ENCODE data around the gene SGMS1.
"Not testable (repeated sequence)": the region's sequence is repeated elsewhere in the genome, so short reads cannot be mapped to it uniquely, and the experiment has no call there.

GRCh38 chr10:50667353-50667752 lies 43.6 kb upstream of the SGMS1 start:
- TF ChIP-seq JUN (IDR thresholded peaks at IDR 0.05); EP300 (IDR thresholded peaks at IDR 0.05); CTCF (IDR thresholded peaks at IDR 0.05); NPAS2 (CRISPR knock-in tag; IDR thresholded peaks at IDR 0.05; ENCODE audit: borderline replicate concordance); FOSL2 (IDR thresholded peaks at IDR 0.05); FOSL2 (CRISPR knock-in tag; IDR thresholded peaks at IDR 0.05); MYC (IDR thresholded peaks at IDR 0.05; ENCODE audit: borderline replicate concordance, low read length); CHD2 (IDR thresholded peaks at IDR 0.05; ENCODE audit: low read length, partially characterized antibody): not testable (repeated sequence)

All from A549 (cell line).